Spleen (tissue), 13 donors: ENCODE results near the gene SNAI1. TPM values are rescaled to one million over a fixed set of nuclear protein-coding genes. Genes with fewer than 3 reads are reported as not detected.
A peak's percentile ranks its signal among the peaks of the same experiment; 100 is the strongest.

Source experiments
- DNase-seq: peaks from one replicate; pipeline ENCODE4 v3.0.0-alpha.2; 2020
- H3K27ac ChIP-seq, 8 donors: fragments of 200-600 bp; sonication (generic) in 7 of 8; 1 replicate in 4 of 8; 2 replicates in 4 of 8; pipeline versions ENCODE4 v1.5.0 to v1.8.0; 2016 to 2021; ENCODE audit warnings: inconsistent platforms in 4 of 8, mild to moderate bottlenecking in 4 of 8, moderate library complexity in 1 of 8
- H3K27me3 ChIP-seq, 7 donors: fragments of 200-600 bp; sonication (generic) in 6 of 7; replicated peaks in 1 of 7; 1 replicate in 4 of 7; 2 replicates in 3 of 7; pipeline versions ENCODE4 v1.5.0 to v1.8.0; 2016 to 2021; ENCODE audit warnings: inconsistent platforms in 3 of 7, mild to moderate bottlenecking in 1 of 7
- H3K36me3 ChIP-seq, 6 donors: fragments of 200-600 bp; sonication (generic) in 5 of 6; 1 replicate in 4 of 6; 2 replicates in 2 of 6; pipeline versions ENCODE4 v1.5.0 to v1.8.0; 2016 to 2021; ENCODE audit warnings: inconsistent platforms in 2 of 6
- H3K4me1 ChIP-seq, 6 donors: fragments of 200-600 bp; sonication (generic) in 5 of 6; 1 replicate in 3 of 6; 2 replicates in 3 of 6; pipeline versions ENCODE4 v1.5.0 to v1.8.0; 2016 to 2021; ENCODE audit warnings: inconsistent platforms in 3 of 6
- H3K4me3 ChIP-seq, 8 donors: fragments of 200-600 bp; sonication (generic) in 7 of 8; 1 replicate in 4 of 8; 2 replicates in 4 of 8; pipeline versions ENCODE4 v1.5.0 to v1.8.0; 2016 to 2021; ENCODE audit warnings: inconsistent platforms in 4 of 8, mild to moderate bottlenecking in 4 of 8, moderate library complexity in 2 of 8
- H3K9me3 ChIP-seq, 8 donors: fragments of 200-600 bp; sonication (generic) in 7 of 8; 1 replicate in 4 of 8; 2 replicates in 4 of 8; pipeline versions ENCODE4 v1.5.0 to v1.8.0; 2016 to 2021; ENCODE audit warnings: inconsistent platforms in 4 of 8
- CTCF ChIP-seq, 11 experiments: fragments of 200-600 bp in 7 of 11; fragments of 450-650 bp in 4 of 11; sonication (generic) in 4 of 11; IDR thresholded peaks in 8 of 11; conservative IDR thresholded peaks in 3 of 11; 1 replicate in 7 of 11; 2 replicates in 4 of 11; pipeline versions ENCODE4 v1.4.0 to v1.8.0; 2016 to 2021; ENCODE audit warnings: antibody characterized with exemption in 11 of 11, inconsistent platforms in 4 of 11, mild to moderate bottlenecking in 1 of 11
- POLR2A ChIP-seq, 3 donors: fragments of 450-650 bp; IDR thresholded peaks; one replicate each; pipeline ENCODE4 v1.5.1; 2017; ENCODE audit warnings: antibody characterized with exemption in 3 of 3, mild to moderate bottlenecking in 1 of 3
- POLR2AphosphoS5 ChIP-seq, 3 donors: sonication (generic); formaldehyde crosslinking; IDR thresholded peaks; one replicate each; pipeline ENCODE4 v1.5.1; 2017; ENCODE audit warnings: antibody characterized with exemption in 3 of 3
- WGBS, 5 donors: extraction: QIAGEN DNeasy Blood & Tissue Kit in 3 of 5; methylation state at CpG; one replicate each; pipeline versions ENCODE4 v1.1.5 to v1.1.7; 2013 to 2018; 5-methylcytosine and 5-hydroxymethylcytosine counted together
- intact Hi-C: fragments of 100-400 bp; cut with DNase I; formaldehyde crosslinking; loops from one replicate; pipeline ENCODE4 v1.15.0; 2023; ENCODE audit warnings: low total_unique reads
- long read RNA-seq, 2 donors: transcript quantifications; one replicate each; lab custom pipeline, GENCODE V29; 2026
- polyA plus RNA-seq, 3 donors: library from polyadenylated mRNA; stranded (reverse); fragments of 200-250 nt; gene quantifications; one replicate each; pipeline ENCODE4 v1.2.1, GENCODE V29; 2013
- total RNA-seq, 7 donors: library from RNA; depleted of rRNA in 3 of 7; stranded (reverse); fragments of >200 nt in 3 of 7; fragmentation: NEBNext Ultra II Directional in 4 of 7; extraction: Animal tissue kit (Norgen Biotek cat#: 25700) in 4 of 7; gene quantifications; one replicate each; pipeline versions ENCODE4 v1.1.0 to v1.2.1, GENCODE V29; 2016 to 2021
- donor health status: healthy with polysubstance abuse.
- donor health status: DM: no; HTN: no; CAD: no; lungs with moderate emphysema.
- donor health status: DM: no; HTN: no; CAD: no.
- donor health status: Bipolar disorder and iron deficiency.
- donor health status: healthy.
- donor health status: DM: no; HTN: no; CAD: no.
- donor health status: DM: yes; HTN: yes; CAD: no.

Gene SNAI1
- total RNA-seq (10 to 100 TPM in 2 of 7 donors, 1 to 10 TPM in 5; 2.1 to 10.5 (median 8.3) TPM), polyA plus RNA-seq (1 to 10 TPM; 1.3 to 2.4 (median 1.7) TPM)
- long read RNA-seq, donor 1, partial matches to known transcripts: 0 of 2 reads
- long read RNA-seq, donor 1, other reads (novel, unspliced or antisense): 0 of 2 reads
- long read RNA-seq, donor 2: 0 reads

- Histone ChIP-seq H3K27ac (peak within 1 kb of the TSS in 7 of 8 donors; percentile 71 to 83 (median 81)), H3K9me3 (no peaks in the 10 kb centered on the region), H3K27me3 (peaks cover 0 to 17% (median 0%) of the 10 kb centered on the region in 7 donors), H3K4me3 (peak within 1 kb of the TSS; percentile 35 to 70 (median 51)), H3K4me1 (peaks cover 0 to 74% (median 49%) of the 10 kb centered on the region in 6 donors), H3K36me3 (peaks cover 0 to under 1% (median 0%) of the 10 kb centered on the region in 6 donors)
- 1 to 2% (median 2%) methylated on average over 7 to 90 of the region's 90 CpGs for WGBS, 5 donors
- intact Hi-C loops: no loop called here
- DNase-seq: peak; percentile 94
- TF ChIP-seq POLR2A (IDR thresholded peaks at IDR 0.05) (peak in 2 of 3 donors; percentile 79 to 90), POLR2AphosphoS5 (IDR thresholded peaks at IDR 0.05) (peak; percentile 96 to 98 (median 97)), CTCF (IDR thresholded peaks at IDR 0.05 in 8 of 11, conservative IDR thresholded peaks at IDR 0.05 in 3 of 11) (peak in 10 of 11 experiments; percentile 10 to 71 (median 56))
These were observed at the start of gene SNAI1 for GRCh38 chr20:49982346-49983122. Gene SNAI1, plus strand, starts transcription at chr20:49982980. Its CDS starts 80 bp downstream, at chr20:49983060.

GRCh38 chr20:49935746-49936152 lies 47.0 kb upstream of the SNAI1 start:
- H3K4me3 ChIP-seq: peak overlapping the region; percentile 87 to 100 (median 98)
- no peaks in the 10 kb centered on the region for H3K9me3 ChIP-seq
- DNase-seq: peak; percentile 85
- 37 to 56% (median 46%) methylated on average over 21 of the region's 21 CpGs for WGBS, 5 donors
- H3K27ac ChIP-seq: peak overlapping the region; percentile 30 to 98 (median 95)
- intact Hi-C loops: no loop called here
- peaks cover 0 to 21% (median 4%) of the 10 kb centered on the region in 6 donors for H3K36me3 ChIP-seq
- TF ChIP-seq POLR2AphosphoS5 (IDR thresholded peaks at IDR 0.05): no peak
- no peak for TF ChIP-seq CTCF (IDR thresholded peaks at IDR 0.05 in 8 of 11, conservative IDR thresholded peaks at IDR 0.05 in 3 of 11)
- TF ChIP-seq POLR2A (IDR thresholded peaks at IDR 0.05): no peak
- peaks cover 22 to 62% (median 52%) of the 10 kb centered on the region in 6 donors for H3K4me1 ChIP-seq
- no peaks in the 10 kb centered on the region for H3K27me3 ChIP-seq

- peaks cover 0 to 28% (median 10%) of the 10 kb centered on the region in 6 donors for H3K36me3 ChIP-seq
- H3K4me3 ChIP-seq: peak within 1 kb of the TSS; percentile 87 to 100 (median 98)
- intact Hi-C loops: no loop called here
- H3K27me3 ChIP-seq: no peaks in the 10 kb centered on the region
- WGBS, 5 donors: 0% methylated on average over 31 to 79 of the region's 79 CpGs
- H3K9me3 ChIP-seq: no peaks in the 10 kb centered on the region
- peak within 1 kb of the TSS; percentile 85 to 98 (median 95) for H3K27ac ChIP-seq
- peak; percentile 60 to 93 (median 74) for TF ChIP-seq POLR2A (IDR thresholded peaks at IDR 0.05)
- peak; percentile 98 to 99 (median 99) for TF ChIP-seq POLR2AphosphoS5 (IDR thresholded peaks at IDR 0.05)
- TF ChIP-seq CTCF (IDR thresholded peaks at IDR 0.05 in 8 of 11, conservative IDR thresholded peaks at IDR 0.05 in 3 of 11): peak in 5 of 11 experiments; percentile 7 to 50 (median 20)
- peak; percentile 97 for DNase-seq
- peaks cover 27 to 68% (median 56%) of the 10 kb centered on the region in 6 donors for H3K4me1 ChIP-seq
These were observed 46.4 kb upstream of the SNAI1 start, which contains the start of gene RNF114 for GRCh38 chr20:49936153-49937026. Gene RNF114, plus strand, starts transcription at chr20:49936397. Its CDS starts 16 bp downstream, at chr20:49936413.
